Left renal cortex interstitium (tissue), 4 donors: ENCODE results near the gene LRAT. TPM values are rescaled to one million over a fixed set of nuclear protein-coding genes. Genes with fewer than 3 reads are reported as not detected.
A peak's percentile ranks its signal among the peaks of the same experiment; 100 is the strongest.

Experiments
- DNase-seq, 4 donors: peaks; one replicate each; pipeline ENCODE4 v3.0.0-alpha.2; 2013; ENCODE audit warnings: low read depth in 4 of 4, low spot score in 2 of 4, missing footprints in 1 of 4
- polyA plus RNA-seq, 4 donors: library from polyadenylated mRNA; unstranded; fragments of 120-200 nt; gene quantifications; one replicate each; pipeline ENCODE4 v1.2.1, GENCODE V29; 2013; ENCODE audit not compliant: insufficient read length in 4 of 4

The LRAT gene
- polyA plus RNA-seq, 4 donors = 0.49 to 1.1 (median 0.75) TPM

GRCh38 chr4:154757713-154758112 is 13.9 kb downstream of the LRAT start:
- no peak for DNase-seq

GRCh38 chr4:154760895-154761294 is 17.1 kb downstream of the LRAT start:
- DNase-seq = no peak

- no peak for DNase-seq
Observed at GRCh38 chr4:154778264-154778663, 34.5 kb downstream of the LRAT start.

- peak in 1 of 4 donors; percentile 13 for DNase-seq
Observed at GRCh38 chr4:154779362-154779947, 35.7 kb downstream of the LRAT start.

GRCh38 chr4:154781126-154781982 is 37.6 kb downstream of the LRAT start, which contains the start of gene RBM46:
TSS of gene RBM46 (plus strand) at chr4:154781272. CDS start at chr4:154796753, 15,481 bp downstream.
- no peak for DNase-seq

- no peak for DNase-seq
Observed at GRCh38 chr4:154781983-154782293, 38.1 kb downstream of the LRAT start.

Other genes with a start within 250 kb of the LRAT start
- 100 to 1,000 TPM in 3 of 4 donors, 10 to 100 TPM in 1; 99.5 to 124 (median 113) TPM for gene PLRG1, start 193.6 kb upstream of the LRAT start, polyA plus RNA-seq
- gene FGB, start 181.0 kb upstream of the LRAT start, polyA plus RNA-seq = 100 to 1,000 TPM in 2 of 4 donors, 1 to 10 TPM in 2; 5.9 to 204 (median 63.8) TPM
- 10 to 100 TPM in 1 of 4 donors, under 1 TPM in 2, not detected in 1; 0.06 to 39.6 (median 0.33) TPM for gene FGA, start 153.3 kb upstream of the LRAT start, polyA plus RNA-seq
- gene FGG, start 131.3 kb upstream of the LRAT start, polyA plus RNA-seq = 10 to 100 TPM in 1 of 4 donors, not detected in 3; 41.2 TPM
- gene RBM46, start 37.3 kb downstream of the LRAT start, polyA plus RNA-seq = under 1 TPM; 0.04 to 0.07 (median 0.06) TPM